GM12801 (cell line): Measurements from ENCODE around the gene IGFBPL1.

Experiments used
- CTCF ChIP-seq: IDR thresholded peaks from one replicate; pipeline ENCODE4 v1.5.1; 2011; ENCODE audit warnings: control low read depth; ENCODE audit not compliant: insufficient read length; ENCODE audit errors: extremely low read depth

Gene IGFBPL1

DNA sequence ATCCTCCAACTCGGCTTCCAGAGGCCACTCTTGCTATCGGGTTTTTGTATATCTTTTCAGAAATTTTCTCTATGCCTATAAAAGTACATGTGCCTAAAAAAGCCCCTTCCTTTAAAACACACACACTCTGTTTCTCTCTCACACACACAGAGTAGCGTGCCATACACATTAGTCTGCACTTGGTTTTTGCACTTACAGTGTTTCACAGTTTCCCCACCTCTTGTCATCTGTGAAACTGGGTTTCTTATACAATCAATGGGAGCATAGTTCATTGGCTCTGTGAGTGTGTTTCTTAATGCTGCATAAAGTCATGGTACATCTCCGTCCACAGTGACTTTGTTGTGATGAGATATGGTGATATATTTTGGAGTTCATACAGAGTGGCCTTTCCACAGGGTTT is 664 bp upstream of the IGFBPL1 start:
- no peak for TF ChIP-seq CTCF

DNA sequence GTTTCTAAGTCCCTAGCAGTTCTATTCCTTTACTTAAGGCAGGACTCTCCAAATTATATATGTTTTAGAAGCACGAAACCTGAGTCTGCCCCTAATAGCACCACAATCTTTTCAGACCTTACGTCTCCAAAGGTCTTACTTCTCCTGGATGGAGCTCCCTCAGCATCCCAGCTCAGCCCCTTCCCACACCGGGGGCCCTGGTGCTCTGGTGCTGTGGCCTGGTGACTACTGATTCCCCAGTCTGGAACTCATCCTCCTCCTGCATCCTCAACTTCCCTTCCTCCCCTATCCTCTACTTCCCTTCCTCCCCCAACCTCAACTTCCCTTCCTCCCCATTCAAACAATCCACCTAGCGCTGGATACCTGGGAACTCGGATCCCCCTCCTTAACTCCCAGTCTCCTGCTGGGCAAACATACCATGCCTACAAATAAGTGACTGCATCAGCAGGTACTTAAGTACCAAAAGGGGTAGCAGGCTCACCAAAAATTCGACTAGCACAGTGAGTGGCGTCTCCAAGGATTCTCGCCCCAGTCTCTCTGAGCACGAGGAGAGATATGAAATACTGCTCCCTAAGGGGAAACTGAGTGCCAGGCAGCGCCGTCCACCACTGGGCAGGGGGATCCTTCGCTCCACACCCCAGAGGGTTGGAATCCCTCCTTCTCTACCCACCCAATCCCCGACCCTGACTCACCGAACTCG is 831 bp downstream of the IGFBPL1 start:
- TF ChIP-seq CTCF = no peak

- TF ChIP-seq CTCF = no peak
Observed at GRCh38 chr9:38422555-38423260, 1.5 kb downstream of the IGFBPL1 start.

DNA sequence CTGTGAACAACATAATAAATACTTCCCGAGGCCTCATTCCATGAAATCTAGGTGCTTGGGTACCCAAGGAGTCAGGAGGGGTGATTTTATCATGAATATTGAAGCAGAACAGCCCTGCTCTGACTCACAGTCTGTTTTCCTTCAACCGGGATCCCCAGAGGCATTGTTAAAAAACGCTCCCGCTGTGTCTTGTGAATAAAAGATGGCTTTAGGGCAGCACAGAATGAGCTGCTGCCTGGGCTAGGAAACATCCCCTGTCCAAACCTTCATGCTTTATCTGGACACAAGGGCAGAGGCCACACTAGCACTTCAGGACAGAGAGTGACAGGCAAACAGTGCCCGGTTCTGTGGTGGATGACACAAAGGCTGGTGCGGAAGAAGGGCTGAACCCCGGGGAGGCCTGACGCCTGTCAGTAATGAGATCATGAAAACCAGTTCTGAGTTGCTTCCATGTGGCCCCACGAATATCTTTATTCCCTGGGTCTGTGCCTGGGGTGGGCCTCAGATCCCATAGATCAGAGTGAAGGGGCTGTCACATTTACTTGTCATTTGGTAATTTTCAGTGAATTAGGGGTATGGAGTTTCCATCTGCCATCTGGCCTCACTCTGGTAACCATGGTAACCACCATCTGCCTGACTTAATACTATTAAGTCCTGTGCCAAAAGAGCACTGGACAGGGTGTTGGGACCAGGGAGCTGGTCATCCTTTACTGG is 2.6 kb downstream of the IGFBPL1 start:
- TF ChIP-seq CTCF = no peak

GRCh38 chr9:38419181-38419580 is 5.1 kb downstream of the IGFBPL1 start:
- no peak for TF ChIP-seq CTCF

DNA sequence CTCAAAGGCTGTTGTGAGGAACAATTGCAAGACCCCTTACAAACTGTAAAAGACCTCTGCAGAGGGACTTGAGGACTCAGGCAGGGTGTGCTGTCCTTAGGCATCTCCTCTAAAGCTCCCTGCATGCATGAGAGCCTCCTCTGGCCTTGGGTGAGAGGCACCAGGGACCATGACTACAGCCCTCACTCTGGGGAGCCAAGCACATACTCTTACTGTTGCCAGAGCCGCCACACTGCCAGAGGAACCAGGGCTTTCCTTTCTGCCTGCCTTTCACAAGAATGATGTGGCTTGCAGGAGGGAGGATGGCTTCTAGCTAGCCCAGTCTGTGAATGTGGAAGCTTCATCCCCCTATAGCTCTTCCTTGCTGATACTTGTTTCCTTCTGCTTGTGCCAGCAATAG is 5.9 kb downstream of the IGFBPL1 start:
- TF ChIP-seq CTCF = no peak
